ENCODE data around the gene EHMT1. TPM values are rescaled to one million over a fixed set of nuclear protein-coding genes. Genes with fewer than 3 reads are reported as not detected.

EHMT1 gene
- total and polyA plus RNA-seq, 2 of the 13 experiments (the other 11 are each of a cell fraction or from before 2014, with no cell fraction given) = 23.0 to 27.1 TPM

DNA sequence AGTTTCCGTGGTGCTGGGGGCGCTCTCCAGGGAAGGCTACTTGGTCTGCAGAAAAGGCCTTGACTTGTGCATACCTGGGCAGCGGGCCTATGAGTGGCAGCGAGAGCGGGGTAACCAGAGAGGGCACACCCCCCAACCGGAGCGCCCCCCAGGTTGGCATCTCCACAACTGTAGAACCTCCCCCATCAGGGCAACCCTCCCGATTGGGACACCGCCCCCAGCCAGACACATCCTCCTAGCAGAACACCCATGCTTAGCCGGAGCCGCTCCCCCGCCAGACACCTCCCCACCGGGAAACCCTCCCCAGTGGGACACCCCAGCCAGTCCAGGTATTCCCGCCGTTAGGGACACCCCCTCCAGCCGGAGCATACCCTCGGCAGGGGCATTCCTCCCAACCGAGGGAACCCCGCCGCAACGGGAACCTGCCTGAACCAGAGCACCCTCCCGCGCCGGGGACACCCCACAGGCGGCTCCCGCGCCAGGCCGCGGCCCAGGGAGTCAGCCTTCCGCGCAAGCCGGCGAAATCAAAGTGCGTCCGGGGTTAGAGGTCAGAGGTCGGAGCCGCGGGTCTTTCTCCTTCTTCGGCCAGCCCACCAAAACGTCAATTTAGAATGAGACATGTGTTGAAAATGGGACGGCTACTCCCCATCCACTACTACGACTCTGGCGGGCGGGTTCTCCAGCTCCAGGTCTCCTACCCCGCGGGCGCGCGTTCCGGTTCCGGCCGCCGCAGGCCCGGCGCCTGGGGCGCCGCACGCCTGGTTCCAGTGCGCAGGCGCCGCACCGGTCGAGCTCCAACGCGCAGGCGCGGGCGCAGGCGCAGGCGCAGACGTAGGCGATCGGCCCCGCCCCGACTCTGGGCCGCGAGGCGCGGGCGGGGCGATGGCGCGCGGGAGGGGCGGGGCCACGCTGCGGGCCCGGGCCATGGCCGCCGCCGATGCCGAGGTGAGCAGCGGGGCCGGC, at the start of gene EHMT1 (continued):
- TF ChIP-seq ZNF576 (CRISPR knock-in tag; IDR thresholded peaks at IDR 0.05) (no peak), ZNF263 (CRISPR knock-in tag; IDR thresholded peaks at IDR 0.05) (peak; percentile 20; the same call in 1 of the 2 replicates), MXD3 (CRISPR knock-in tag; IDR thresholded peaks at IDR 0.05) (no peak), ZNF614 (CRISPR knock-in tag; IDR thresholded peaks at IDR 0.05; ENCODE audit: borderline replicate concordance) (no peak; the same call in 1 of the 2 replicates), PITX1 (CRISPR knock-in tag; IDR thresholded peaks at IDR 0.05) (peak; percentile 30; the same call in 1 of the 2 replicates), ZNF33B (CRISPR knock-in tag; IDR thresholded peaks at IDR 0.05) (no peak; the same call in 1 of the 2 replicates), SP2 (CRISPR knock-in tag; IDR thresholded peaks at IDR 0.05) (peak; percentile 51; the same call in 1 of the 2 replicates), TERF1 (CRISPR knock-in tag; IDR thresholded peaks at IDR 0.05) (no peak), ZKSCAN5 (CRISPR knock-in tag; IDR thresholded peaks at IDR 0.05) (no peak), ZNF572 (CRISPR knock-in tag; IDR thresholded peaks at IDR 0.05) (no peak), SMAD3 (CRISPR knock-in tag; IDR thresholded peaks at IDR 0.05) (no peak)
- TF ChIP-seq, protein P1, sequence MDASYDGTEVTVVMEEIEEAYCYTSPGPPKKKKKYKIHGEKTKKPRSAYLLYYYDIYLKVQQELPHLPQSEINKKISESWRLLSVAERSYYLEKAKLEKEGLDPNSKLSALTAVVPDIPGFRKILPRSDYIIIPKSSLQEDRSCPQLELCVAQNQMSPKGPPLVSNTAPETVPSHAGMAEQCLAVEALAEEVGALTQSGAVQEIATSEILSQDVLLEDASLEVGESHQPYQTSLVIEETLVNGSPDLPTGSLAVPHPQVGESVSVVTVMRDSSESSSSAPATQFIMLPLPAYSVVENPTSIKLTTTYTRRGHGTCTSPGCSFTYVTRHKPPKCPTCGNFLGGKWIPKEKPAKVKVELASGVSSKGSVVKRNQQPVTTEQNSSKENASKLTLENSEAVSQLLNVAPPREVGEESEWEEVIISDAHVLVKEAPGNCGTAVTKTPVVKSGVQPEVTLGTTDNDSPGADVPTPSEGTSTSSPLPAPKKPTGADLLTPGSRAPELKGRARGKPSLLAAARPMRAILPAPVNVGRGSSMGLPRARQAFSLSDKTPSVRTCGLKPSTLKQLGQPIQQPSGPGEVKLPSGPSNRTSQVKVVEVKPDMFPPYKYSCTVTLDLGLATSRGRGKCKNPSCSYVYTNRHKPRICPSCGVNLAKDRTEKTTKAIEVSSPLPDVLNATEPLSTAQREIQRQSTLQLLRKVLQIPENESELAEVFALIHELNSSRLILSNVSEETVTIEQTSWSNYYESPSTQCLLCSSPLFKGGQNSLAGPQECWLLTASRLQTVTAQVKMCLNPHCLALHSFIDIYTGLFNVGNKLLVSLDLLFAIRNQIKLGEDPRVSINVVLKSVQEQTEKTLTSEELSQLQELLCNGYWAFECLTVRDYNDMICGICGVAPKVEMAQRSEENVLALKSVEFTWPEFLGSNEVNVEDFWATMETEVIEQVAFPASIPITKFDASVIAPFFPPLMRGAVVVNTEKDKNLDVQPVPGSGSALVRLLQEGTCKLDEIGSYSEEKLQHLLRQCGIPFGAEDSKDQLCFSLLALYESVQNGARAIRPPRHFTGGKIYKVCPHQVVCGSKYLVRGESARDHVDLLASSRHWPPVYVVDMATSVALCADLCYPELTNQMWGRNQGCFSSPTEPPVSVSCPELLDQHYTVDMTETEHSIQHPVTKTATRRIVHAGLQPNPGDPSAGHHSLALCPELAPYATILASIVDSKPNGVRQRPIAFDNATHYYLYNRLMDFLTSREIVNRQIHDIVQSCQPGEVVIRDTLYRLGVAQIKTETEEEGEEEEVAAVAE (CRISPR knock-in tag; IDR thresholded peaks at IDR 0.05; ENCODE audit: borderline replicate concordance) = no peak
- TF ChIP-seq, protein P2, sequence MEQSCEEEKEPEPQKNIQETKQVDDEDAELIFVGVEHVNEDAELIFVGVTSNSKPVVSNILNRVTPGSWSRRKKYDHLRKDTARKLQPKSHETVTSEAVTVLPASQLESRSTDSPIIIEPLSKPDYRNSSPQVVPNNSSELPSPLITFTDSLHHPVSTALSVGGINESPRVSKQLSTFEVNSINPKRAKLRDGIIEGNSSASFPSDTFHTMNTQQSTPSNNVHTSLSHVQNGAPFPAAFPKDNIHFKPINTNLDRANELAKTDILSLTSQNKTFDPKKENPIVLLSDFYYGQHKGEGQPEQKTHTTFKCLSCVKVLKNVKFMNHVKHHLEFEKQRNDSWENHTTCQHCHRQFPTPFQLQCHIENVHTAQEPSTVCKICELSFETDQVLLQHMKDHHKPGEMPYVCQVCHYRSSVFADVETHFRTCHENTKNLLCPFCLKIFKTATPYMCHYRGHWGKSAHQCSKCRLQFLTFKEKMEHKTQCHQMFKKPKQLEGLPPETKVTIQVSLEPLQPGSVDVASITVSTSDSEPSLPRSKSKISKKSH (CRISPR knock-in tag; IDR thresholded peaks at IDR 0.05; ENCODE audit: borderline replicate concordance) = no peak; the same call in 1 of the 2 replicates
- TF ChIP-seq, protein P3, sequence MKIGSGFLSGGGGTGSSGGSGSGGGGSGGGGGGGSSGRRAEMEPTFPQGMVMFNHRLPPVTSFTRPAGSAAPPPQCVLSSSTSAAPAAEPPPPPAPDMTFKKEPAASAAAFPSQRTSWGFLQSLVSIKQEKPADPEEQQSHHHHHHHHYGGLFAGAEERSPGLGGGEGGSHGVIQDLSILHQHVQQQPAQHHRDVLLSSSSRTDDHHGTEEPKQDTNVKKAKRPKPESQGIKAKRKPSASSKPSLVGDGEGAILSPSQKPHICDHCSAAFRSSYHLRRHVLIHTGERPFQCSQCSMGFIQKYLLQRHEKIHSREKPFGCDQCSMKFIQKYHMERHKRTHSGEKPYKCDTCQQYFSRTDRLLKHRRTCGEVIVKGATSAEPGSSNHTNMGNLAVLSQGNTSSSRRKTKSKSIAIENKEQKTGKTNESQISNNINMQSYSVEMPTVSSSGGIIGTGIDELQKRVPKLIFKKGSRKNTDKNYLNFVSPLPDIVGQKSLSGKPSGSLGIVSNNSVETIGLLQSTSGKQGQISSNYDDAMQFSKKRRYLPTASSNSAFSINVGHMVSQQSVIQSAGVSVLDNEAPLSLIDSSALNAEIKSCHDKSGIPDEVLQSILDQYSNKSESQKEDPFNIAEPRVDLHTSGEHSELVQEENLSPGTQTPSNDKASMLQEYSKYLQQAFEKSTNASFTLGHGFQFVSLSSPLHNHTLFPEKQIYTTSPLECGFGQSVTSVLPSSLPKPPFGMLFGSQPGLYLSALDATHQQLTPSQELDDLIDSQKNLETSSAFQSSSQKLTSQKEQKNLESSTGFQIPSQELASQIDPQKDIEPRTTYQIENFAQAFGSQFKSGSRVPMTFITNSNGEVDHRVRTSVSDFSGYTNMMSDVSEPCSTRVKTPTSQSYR (CRISPR knock-in tag; IDR thresholded peaks at IDR 0.05; ENCODE audit: borderline replicate concordance) = no peak
- TF ChIP-seq, protein P4, sequence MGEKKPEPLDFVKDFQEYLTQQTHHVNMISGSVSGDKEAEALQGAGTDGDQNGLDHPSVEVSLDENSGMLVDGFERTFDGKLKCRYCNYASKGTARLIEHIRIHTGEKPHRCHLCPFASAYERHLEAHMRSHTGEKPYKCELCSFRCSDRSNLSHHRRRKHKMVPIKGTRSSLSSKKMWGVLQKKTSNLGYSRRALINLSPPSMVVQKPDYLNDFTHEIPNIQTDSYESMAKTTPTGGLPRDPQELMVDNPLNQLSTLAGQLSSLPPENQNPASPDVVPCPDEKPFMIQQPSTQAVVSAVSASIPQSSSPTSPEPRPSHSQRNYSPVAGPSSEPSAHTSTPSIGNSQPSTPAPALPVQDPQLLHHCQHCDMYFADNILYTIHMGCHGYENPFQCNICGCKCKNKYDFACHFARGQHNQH (CRISPR knock-in tag; IDR thresholded peaks at IDR 0.05) = peak; percentile 54; the same call in 1 of the 2 replicates

Data from HepG2 (cell line).